Lung (tissue), 12 donors: ENCODE data around the gene USF2. TPM values are rescaled to one million over a fixed set of nuclear protein-coding genes. Genes with fewer than 3 reads are reported as not detected.

Experiments
- ATAC-seq: fragments of 200-7000 bp; cut with Tn5 transposase; one replicate; pipeline ENCODE4 v1.9.1; 2020; ENCODE audit warnings: moderate number of reproducible peaks; ENCODE audit not compliant: insufficient read depth, low FRiP score
- DNase-seq, 3 donors: peaks; one replicate each; pipeline ENCODE4 v3.0.0-alpha.2; 2013 to 2017
- H3K27ac ChIP-seq, 2 donors: one replicate each; pipeline ENCODE4 v1.5.1; 2013; ENCODE audit warnings: mild to moderate bottlenecking in 2 of 2, moderate library complexity in 2 of 2, control low read depth in 1 of 2, inconsistent platforms in 1 of 2, low read depth in 1 of 2, low read length in 1 of 2
- H3K27me3 ChIP-seq, 3 donors: one replicate each; pipeline ENCODE4 v1.5.1; 2013; ENCODE audit warnings: low read length in 2 of 3; ENCODE audit not compliant: control insufficient read depth in 3 of 3, insufficient read depth in 3 of 3
- H3K36me3 ChIP-seq, 4 donors: one replicate each; pipeline ENCODE4 v1.5.1; 2013; ENCODE audit warnings: low read length in 4 of 4, mild to moderate bottlenecking in 1 of 4, moderate library complexity in 1 of 4; ENCODE audit not compliant: control insufficient read depth in 4 of 4, insufficient read depth in 4 of 4
- H3K4me1 ChIP-seq, 5 donors: one replicate each; pipeline ENCODE4 v1.5.1; 2013; ENCODE audit warnings: low read length in 5 of 5, mild to moderate bottlenecking in 2 of 5, moderate library complexity in 1 of 5; ENCODE audit not compliant: control insufficient read depth in 5 of 5, insufficient read depth in 5 of 5
- H3K4me3 ChIP-seq: one replicate; pipeline ENCODE4 v1.5.1; 2013; ENCODE audit warnings: mild to moderate bottlenecking, control low read depth, moderate library complexity
- H3K9ac ChIP-seq, 2 donors: one replicate each; pipeline ENCODE4 v1.5.1; 2013; ENCODE audit warnings: low read length in 2 of 2, control low read depth in 1 of 2; ENCODE audit not compliant: insufficient read depth in 1 of 2
- H3K9me3 ChIP-seq, 4 donors: one replicate each; pipeline ENCODE4 v1.5.1; 2013; ENCODE audit warnings: low read length in 3 of 4, mild to moderate bottlenecking in 1 of 4, moderate library complexity in 1 of 4; ENCODE audit not compliant: control insufficient read depth in 4 of 4, insufficient read depth in 3 of 4
- WGBS, 2 donors: extraction: QIAGEN DNeasy Blood & Tissue Kit; methylation state at CpG; one replicate each; pipeline ENCODE4 v1.1.7; 2013; 5-methylcytosine and 5-hydroxymethylcytosine counted together
- polyA plus RNA-seq, 2 donors: library from polyadenylated mRNA; stranded (reverse); fragments of 200-250 nt; gene quantifications; one replicate each; pipeline ENCODE4 v1.2.1, GENCODE V29; 2013
- total RNA-seq, 2 donors: library from RNA; depleted of rRNA in 1 of 2; stranded (reverse); fragments of >200 nt in 1 of 2; gene quantifications; one replicate each; pipeline ENCODE4 v1.2.1, GENCODE V29; 2014 to 2021
- TF ChIP-seq, protein P1 (sequence below): IDR thresholded peaks from 2 replicates; pipeline ENCODE4 v1.5.1; 2012; ENCODE audit warnings: mild to moderate bottlenecking; ENCODE audit errors: control extremely low read depth, extremely low read depth
- donor health status: control.
- donor health status: control.
- donor health status: Bipolar disorder and iron deficiency.
- donor health status: healthy.
- donor health status: DM: yes; HTN: yes; CAD: no.

Gene USF2
- total and polyA plus RNA-seq, 4 donors: 74.9 to 163 (median 133) TPM

DNA sequence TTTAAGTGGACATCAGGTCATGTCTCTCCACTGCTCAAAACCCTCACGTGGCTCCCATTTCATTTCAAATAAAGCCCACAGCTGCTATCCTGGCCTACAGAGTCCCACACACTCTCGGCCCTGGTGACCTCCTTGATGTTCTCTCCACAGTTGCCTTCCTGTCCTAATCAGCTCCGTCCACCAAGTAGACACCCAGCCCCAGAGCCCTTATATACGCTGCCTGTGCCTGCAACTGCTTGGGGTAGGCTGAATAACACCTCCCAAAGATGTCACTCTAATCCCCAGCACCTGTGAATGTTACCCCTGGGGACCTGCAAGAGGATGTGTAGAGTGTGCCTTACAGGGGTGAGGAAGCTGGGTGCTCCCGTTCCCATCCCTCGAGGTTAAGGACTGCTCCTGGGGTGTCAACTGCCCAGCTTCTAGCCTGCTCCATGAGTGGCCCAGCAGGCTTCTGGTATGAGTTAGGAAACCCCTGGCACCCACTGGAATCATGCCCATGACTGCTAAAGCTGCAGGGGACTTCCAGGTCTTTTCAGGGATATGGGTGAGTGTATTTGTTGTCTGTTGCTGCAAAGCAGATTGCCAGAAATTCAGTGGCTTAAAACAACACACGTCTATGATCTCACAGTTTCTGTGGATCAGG lies 46.3 kb upstream of the USF2 start:
- Histone ChIP-seq H3K4me1 (peaks cover 0 to 8% (median 0%) of the 10 kb centered on the region in 5 donors), H3K27ac (no peak overlapping the region), H3K36me3 (no peaks in the 10 kb centered on the region), H3K9ac (no peak overlapping the region), H3K4me3 (no peak overlapping the region), H3K27me3 (no peaks in the 10 kb centered on the region), H3K9me3 (peaks cover 0 to 4% (median under 1%) of the 10 kb centered on the region in 4 donors)
- DNase-seq (no peak), ATAC-seq (no peak)
- WGBS, 2 donors: 89 to 93% methylated on average over 7 of the region's 7 CpGs
- TF ChIP-seq, protein P1, sequence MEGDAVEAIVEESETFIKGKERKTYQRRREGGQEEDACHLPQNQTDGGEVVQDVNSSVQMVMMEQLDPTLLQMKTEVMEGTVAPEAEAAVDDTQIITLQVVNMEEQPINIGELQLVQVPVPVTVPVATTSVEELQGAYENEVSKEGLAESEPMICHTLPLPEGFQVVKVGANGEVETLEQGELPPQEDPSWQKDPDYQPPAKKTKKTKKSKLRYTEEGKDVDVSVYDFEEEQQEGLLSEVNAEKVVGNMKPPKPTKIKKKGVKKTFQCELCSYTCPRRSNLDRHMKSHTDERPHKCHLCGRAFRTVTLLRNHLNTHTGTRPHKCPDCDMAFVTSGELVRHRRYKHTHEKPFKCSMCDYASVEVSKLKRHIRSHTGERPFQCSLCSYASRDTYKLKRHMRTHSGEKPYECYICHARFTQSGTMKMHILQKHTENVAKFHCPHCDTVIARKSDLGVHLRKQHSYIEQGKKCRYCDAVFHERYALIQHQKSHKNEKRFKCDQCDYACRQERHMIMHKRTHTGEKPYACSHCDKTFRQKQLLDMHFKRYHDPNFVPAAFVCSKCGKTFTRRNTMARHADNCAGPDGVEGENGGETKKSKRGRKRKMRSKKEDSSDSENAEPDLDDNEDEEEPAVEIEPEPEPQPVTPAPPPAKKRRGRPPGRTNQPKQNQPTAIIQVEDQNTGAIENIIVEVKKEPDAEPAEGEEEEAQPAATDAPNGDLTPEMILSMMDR: no peak

DNA sequence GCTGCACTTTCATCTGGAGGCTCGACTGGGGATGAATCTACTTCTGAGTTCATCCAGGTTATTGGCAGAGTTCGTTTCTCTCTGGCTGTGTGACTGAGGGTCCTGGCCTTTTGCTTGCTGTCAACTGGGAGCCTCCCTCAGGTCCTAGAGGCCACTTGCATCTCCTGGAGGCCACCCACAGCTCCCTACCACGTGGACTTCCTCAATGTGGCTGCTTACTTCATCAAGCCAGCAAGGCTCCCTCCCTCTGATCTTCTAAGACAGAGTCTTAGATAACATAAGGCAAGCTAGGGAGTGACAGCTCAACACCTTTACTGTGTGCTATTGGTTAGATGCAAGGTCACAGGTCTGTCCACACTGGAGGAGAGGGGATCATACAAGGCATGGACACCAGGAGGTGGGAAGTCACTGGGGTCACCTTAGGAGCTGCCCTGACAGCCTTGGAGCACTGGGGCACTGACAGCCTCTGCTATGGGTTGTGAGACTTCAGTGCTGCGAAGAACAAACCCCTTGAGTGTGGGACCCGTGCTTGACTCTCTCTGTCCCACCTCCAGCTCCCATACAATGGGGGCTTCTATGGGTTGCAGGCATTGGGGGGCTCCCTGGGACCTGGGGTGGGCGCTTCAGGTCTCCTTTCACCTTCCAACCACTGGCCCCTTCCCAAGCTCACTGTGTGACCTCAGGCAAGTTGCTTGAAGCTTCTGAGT lies 45.5 kb upstream of the USF2 start:
- no peak for ATAC-seq

DNA sequence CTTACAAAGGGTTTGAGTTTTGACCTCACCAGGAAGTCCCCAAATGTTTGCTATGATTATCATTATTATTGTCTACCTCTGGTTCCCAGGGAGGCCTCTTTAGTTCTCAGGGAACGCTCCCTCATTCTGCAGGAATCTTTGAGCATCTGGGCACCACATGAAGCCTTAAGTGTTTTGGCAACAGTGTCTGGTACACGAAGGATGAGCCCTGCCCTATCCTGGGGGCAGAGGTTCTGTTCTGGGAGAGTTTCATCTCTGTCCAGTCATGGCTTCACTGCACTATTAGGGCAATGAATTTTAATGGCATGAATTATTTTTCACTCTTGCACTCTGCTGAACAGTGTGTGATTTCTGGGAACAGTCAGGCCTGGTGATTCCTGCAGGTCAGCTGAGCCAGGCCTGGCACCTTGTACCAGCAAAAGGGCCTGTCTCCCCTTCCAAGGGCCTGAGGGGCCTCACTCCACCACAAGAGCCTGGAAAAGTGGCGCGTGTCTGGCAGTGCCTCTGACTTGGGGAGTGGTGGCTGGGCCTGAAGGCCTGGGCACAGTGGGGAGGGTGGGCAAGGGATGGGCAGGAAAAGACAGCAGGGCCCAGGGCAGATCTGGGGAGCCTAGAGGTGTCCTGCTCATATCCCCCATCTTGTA lies 44.8 kb upstream of the USF2 start:
- H3K4me1 ChIP-seq: peaks cover 0 to 8% (median 0%) of the 10 kb centered on the region in 5 donors
- 76 to 80% methylated on average over 4 of the region's 4 CpGs for WGBS, 2 donors
- H3K9me3 ChIP-seq: peaks cover 0 to 3% (median under 1%) of the 10 kb centered on the region in 4 donors
- no peaks in the 10 kb centered on the region for H3K27me3 ChIP-seq
- ATAC-seq (no peak), DNase-seq (no peak)
- H3K4me3 ChIP-seq: no peak overlapping the region
- TF ChIP-seq, protein P1: no peak
- no peaks in the 10 kb centered on the region for H3K36me3 ChIP-seq
- no peak overlapping the region for H3K9ac ChIP-seq
- peak overlapping the region in 1 of 2 donors; percentile 5 for H3K27ac ChIP-seq

More for the DNA sequence above, 45.5 kb upstream of the USF2 start:
- peaks cover 0 to 4% (median under 1%) of the 10 kb centered on the region in 4 donors for H3K9me3 ChIP-seq
- no peak overlapping the region for H3K27ac ChIP-seq
- DNase-seq: no peak
- no peak overlapping the region for H3K4me3 ChIP-seq
- TF ChIP-seq, protein P1: no peak
- H3K9ac ChIP-seq: no peak overlapping the region
- H3K27me3 ChIP-seq: no peaks in the 10 kb centered on the region
- no peaks in the 10 kb centered on the region for H3K36me3 ChIP-seq
- H3K4me1 ChIP-seq: peaks cover 0 to 8% (median 0%) of the 10 kb centered on the region in 5 donors
- WGBS, 2 donors: 64 to 68% methylated on average over 6 of the region's 6 CpGs
